SIG-M5 treated with dmso at 0.1 percent for 504 hours (cell line): ENCODE measurements around the gene LINGO3.

Experiments used
- DNase-seq: peaks from one replicate; lab custom pipeline; 2025; ENCODE audit not compliant: unreplicated experiment; lab: John Stamatoyannopoulos, UW

Gene LINGO3

GRCh38 chr19:2340496-2341243, 32.7 kb upstream of the LINGO3 start:
- DNase-seq = no peak

DNA sequence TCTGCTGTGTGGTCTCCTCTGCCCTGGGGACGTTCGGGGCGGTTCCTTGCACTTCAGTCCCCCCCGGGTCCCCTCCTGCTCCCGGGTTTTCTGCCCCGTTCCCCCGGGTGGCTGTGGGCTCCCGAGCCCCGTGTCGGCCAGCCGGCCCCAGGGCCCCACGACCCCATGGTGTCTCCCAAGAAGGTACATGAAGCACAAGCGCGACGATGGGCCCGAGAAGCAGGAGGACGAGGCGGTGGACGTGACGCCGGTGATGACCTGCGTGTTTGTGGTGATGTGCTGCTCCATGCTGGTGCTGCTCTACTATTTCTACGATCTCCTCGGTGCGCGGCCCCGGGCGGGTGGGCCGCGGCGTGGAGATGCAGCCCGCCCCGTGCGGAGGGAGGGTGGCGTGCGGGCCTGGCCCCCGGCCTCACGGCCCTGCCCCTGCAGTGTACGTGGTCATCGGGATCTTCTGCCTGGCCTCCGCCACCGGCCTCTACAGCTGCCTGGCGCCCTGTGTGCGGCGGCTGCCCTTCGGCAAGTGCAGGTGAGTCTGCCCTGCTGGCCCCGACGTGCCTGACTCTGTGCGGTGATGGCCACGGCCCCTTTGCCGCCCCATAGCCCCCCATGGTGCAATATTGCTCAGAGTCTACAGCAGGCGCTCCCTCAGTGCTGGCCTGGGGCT, 31.8 kb upstream of the LINGO3 start:
- DNase-seq = no peak

- no peak for DNase-seq
Measured at GRCh38 chr19:2338751-2339643, 31.0 kb upstream of the LINGO3 start.

DNA sequence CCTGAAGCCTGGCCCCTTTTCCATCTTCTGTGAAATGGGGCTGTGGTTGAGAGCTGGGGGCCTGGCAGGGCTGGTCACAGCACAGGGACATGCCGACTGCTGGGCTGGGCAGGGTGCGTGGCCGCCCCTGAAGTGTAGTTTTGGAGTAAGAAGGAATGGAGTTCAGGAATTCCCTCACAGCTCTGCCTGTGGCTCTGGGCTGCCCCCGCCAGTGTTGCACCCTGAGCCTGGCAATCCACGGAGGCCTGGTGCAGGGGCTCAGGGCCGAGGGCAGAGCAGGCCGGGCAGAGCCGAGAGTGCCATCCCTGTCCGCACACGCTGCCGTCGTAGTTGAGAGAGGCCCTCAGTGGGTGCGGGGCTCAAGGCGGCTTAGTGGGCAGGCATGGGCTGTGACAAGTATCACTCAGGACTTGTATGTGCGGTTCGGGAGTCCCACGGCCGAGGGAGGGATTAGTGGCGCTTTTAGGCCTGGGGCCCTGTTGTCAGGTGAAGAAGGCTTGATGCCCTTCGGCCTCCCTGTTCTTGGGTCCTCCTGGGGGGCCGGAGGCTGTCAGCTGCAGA, 30.2 kb upstream of the LINGO3 start:
- DNase-seq = no peak

- DNase-seq = no peak
Measured at GRCh38 chr19:2337329-2337707, 29.4 kb upstream of the LINGO3 start.

GRCh38 chr19:2336528-2337328, 28.8 kb upstream of the LINGO3 start:
- no peak for DNase-seq

- DNase-seq = no peak
Measured at GRCh38 chr19:2335848-2336247, 27.9 kb upstream of the LINGO3 start.

DNA sequence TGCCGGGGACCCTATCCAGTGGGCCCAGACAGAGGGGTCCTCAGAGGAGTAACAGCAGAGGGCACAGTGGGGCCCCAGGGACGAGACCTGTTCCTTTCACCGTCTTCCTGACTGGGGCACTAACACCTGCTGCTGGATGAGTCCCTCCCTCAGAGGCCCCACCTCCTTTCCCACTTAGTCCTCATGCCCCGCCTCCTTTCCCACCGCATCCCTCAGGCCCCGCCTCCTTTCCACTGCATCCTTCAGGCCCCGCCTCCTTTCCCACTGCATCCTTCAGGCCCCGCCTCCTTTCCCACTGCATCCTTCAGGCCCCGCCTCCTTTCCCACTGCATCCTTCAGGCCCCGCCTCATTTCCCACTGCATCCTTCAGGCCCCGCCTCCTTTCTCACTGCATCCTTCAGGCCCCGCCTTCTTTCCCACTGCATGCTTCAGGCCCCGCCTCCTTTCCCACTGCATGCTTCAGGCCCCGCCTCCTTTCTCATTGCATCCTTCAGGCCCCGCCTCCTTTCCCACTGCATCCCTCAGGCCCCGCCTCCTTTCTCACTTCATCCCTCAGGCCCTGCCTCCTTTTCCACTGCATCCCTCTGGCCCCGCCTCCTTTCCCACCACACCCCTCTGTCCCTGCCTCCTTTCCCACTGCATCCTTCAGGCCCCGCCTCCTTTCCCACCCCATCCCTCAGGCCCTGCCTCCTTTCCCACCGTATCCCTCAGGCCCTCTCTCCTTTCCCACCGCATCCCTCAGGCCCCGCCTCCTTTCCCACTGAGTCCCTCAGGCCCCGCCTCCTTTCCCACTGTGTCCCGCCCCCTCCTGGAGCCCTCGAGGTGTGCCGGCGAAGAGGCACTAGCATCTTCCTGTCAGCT, 27.3 kb upstream of the LINGO3 start:
- no peak for DNase-seq

DNA sequence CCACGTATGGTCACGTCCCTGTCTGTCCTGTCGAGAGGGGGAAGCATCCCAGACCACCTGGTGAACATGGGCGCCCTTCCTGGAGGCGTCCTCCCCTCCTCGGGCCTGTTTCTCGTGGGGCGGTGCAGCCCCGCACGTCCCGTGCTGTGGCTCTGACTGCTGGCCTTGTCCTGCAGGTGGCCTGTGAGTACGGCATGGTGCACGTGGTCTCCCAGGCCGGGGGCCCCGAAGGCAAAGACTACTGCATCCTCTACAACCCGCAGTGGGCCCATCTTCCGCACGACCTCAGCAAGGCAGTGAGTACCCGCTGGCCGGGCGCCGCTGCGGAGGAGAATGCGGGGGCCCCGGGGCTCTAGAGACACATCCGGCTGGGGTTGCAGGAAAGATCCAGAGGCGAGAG, 26.5 kb upstream of the LINGO3 start:
- DNase-seq = no peak

GRCh38 chr19:2333807-2334211, 25.9 kb upstream of the LINGO3 start:
- DNase-seq = no peak

DNA sequence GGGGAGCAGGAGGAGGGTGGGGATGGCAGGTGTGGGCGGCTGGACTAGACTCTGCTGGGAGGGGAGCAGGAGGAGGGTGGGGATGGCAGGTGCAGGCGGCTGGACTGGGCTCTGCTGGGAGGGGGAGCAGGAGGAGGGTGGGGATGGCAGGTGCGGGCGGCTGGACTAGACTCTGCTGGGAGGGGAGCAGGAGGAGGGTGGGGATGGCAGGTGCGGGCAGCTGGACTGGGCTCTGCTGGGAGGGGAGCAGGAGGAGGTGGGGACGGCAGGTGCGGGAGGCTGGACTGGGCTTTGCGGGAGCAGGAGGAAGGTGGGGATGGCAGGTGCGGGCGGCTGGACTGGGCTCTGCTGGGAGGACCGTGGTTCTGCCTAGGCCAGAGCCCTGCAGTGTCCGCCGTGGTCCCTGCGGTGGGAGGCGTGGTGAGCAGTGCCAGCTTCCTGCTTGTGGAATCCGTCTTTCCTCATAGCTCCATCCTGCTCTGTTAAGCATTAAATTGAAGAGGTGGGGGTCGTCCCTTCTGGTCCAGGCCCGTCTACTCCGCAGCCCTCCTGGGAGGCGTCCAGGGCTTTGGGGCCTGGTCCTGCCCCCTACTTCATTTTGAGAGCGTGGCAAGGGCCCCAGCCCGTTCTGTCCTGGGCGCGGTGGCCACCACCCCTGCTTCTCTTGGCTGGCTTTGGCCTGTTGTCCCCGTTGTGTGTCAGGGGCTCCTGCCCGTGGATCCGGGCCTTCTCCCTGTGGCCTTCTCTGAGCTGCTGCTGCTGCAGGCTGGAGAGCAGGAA, 25.3 kb upstream of the LINGO3 start:
- DNase-seq = no peak

DNA sequence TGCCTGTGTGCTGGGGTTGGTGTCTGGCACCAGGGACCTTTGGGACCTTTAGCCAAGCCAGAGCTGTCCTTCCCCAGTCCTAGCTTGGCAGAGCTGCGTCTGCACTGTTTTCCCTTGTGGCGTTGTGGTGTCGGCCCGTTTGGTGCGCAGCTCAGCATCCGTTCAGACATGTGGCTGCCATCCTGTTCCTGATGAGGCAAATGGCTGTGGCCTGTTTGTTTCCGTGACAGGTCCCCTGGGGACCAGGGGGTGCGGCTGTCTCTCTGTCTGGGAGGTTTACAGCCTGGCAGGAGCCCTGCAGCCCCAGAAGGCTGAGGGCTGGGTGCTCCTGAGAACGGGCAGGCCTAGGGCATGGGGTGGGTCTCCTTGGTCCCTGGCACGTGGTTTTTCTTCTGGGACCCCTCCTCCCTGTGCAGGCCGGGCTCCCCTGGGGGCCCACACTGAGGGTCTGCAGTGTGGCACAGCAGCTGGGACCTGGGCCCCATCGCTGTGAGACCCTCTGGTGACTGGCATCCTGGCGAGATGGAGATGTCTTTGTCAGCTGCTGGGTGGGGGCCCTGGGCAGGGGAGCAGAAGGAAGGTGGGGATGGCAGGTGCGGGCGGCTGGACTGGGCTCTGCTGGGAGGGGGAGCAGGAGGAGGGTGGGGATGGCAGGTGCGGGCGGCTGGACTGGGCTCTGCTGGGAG, 24.5 kb upstream of the LINGO3 start:
- DNase-seq = no peak

DNA sequence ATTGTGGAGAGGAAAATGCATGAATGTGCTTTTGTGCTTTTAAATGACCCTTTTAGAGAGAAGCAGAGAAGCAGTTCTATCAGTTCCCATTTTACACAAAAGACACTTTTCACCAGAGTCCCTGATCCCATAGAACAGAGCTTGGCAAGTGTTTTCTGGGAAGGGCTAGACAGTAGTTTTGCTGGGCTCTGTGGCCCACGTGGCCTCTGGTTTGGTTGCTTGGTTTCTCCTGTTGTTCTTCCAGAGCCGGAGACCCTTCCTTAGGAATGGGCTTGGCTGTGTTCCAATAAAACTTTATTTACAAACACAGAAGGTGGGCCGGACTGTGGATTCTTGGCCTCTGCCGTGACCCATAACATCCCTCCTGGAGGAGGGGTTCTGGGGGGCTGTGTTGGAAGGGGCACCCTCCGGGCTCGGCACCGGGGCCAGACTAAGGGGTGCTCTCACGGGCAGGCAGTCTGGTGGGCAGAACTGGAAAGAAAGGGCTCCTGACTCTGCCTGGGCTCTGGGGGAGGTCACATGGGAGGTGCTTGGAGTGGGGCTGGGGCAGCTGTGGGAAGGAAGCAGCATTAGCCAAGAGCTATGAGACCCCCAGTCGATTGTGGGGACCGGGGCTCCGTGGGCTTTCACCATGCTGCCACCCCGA, 23.8 kb upstream of the LINGO3 start:
- no peak for DNase-seq

- DNase-seq = no peak
Measured at GRCh38 chr19:2330632-2331284, 22.8 kb upstream of the LINGO3 start.

- no peak for DNase-seq
Measured at GRCh38 chr19:2330255-2330631, 22.3 kb upstream of the LINGO3 start.

DNA sequence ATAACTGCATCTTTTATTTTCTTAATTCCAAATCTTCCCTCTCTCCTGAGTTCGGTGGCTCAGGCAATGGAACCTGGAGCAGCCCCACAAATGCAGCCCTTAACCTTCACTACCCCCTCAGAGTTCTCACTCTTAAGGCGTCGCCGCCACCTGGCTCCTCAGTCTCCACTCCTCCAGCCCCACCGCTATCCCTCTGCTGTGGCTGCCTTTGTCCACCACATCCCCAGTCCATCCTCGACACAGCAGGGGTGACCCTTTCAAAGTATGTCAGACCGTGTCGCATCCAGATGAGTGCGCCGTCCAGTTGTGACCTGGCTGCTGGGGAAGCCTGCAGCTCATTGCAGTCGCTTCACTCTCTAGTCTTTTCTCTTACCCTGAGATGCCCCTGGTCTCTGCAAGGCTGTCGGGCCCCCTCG, 21.6 kb upstream of the LINGO3 start:
- no peak for DNase-seq

DNA sequence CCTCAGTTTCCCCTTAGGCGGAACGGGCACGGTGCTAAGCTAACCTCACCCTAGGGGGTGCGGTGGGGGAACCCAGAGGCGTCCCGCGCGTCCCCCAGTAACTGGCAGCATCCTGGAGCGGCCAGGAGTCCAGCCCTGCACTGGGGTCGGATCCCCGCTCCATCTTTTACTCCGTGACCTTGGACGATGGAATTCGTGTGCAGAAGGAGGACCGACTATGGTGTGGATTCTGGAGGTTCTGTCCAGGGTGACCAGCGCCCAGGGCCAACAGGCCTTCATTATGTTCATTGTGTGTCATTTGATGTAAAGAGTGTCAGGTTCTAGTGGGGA, 21.2 kb upstream of the LINGO3 start:
- no peak for DNase-seq
